Hepatocyte (in vitro differentiated cells): ENCODE results near the gene YIPF2.

Experiments
- EZH2 ChIP-seq: fragments of 200-600 bp; sonication (generic); IDR thresholded peaks from 2 replicates; pipeline ENCODE4 v1.6.1; 2016; ENCODE audit warnings: antibody characterized with exemption, mild to moderate bottlenecking, borderline replicate concordance
- EZH2phosphoT487 ChIP-seq: fragments of 200-600 bp; sonication (generic); IDR thresholded peaks from one replicate; pipeline ENCODE4 v1.6.1; 2018; ENCODE audit warnings: antibody characterized with exemption, mild to moderate bottlenecking, low read depth, moderate library complexity; ENCODE audit not compliant: unreplicated experiment, severe bottlenecking
- TF ChIP-seq, protein P1 (sequence below): fragments of 200-600 bp; sonication (generic); IDR thresholded peaks from 2 replicates; pipeline ENCODE4 v1.5.1; 2016; ENCODE audit warnings: antibody characterized with exemption, mild to moderate bottlenecking; ENCODE audit not compliant: poor library complexity

DNA sequence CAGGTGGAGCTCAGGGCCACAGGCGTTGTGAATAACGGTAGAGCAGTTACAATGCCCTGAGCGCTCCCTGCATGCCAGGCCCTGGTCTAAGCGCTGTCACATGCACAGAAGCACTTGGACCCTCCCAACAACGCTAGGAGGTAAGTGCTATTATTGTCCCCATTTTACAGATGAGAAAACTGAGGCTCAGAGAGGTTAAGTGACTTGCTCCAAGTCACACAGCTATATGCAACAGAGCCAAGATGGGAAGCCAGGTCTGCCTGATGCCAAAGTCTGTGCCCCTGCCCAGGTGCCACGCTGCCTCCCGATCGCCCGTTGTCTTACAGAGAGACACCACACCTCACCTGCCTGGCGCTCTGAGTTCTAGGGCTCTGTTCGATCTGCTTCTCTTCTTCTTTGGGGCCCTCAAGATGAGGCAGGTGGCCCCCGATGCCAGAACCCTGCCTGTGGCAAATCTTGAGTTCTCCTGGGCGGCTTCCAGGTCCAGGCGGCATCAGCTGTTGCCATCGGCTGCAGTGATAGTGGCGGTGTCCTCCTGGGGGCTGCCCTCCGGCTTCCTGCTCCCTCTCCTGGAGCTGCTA is 20.0 kb downstream of the YIPF2 start:
- TF ChIP-seq, protein P1, sequence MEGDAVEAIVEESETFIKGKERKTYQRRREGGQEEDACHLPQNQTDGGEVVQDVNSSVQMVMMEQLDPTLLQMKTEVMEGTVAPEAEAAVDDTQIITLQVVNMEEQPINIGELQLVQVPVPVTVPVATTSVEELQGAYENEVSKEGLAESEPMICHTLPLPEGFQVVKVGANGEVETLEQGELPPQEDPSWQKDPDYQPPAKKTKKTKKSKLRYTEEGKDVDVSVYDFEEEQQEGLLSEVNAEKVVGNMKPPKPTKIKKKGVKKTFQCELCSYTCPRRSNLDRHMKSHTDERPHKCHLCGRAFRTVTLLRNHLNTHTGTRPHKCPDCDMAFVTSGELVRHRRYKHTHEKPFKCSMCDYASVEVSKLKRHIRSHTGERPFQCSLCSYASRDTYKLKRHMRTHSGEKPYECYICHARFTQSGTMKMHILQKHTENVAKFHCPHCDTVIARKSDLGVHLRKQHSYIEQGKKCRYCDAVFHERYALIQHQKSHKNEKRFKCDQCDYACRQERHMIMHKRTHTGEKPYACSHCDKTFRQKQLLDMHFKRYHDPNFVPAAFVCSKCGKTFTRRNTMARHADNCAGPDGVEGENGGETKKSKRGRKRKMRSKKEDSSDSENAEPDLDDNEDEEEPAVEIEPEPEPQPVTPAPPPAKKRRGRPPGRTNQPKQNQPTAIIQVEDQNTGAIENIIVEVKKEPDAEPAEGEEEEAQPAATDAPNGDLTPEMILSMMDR: no peak
- TF ChIP-seq EZH2phosphoT487: no peak
- no peak for TF ChIP-seq EZH2
